Fibroblast of lung (primary cell): ENCODE measurements around the gene PSMC2. TPM values are rescaled to one million over a fixed set of nuclear protein-coding genes. Genes with fewer than 3 reads are reported as not detected.

Experiments used
- DNase-seq, 2 donors: peaks; one replicate each; pipeline versions ENCODE4 v3.0.0 to v3.0.0-alpha.2; 2010; ENCODE audit warnings: low read depth in 2 of 2
- H2AFZ ChIP-seq: 2 replicates; pipeline ENCODE4 v1.5.1; 2012; ENCODE audit warnings: low read length, control low read depth, inconsistent platforms
- H3K27ac ChIP-seq: 2 replicates; pipeline ENCODE4 v1.5.1; 2011; ENCODE audit warnings: low read length, control low read depth; ENCODE audit not compliant: insufficient read depth
- H3K27me3 ChIP-seq: 2 replicates; pipeline ENCODE4 v1.5.1; 2011; ENCODE audit warnings: mild to moderate bottlenecking, low read length; ENCODE audit not compliant: control insufficient read depth, insufficient read depth
- H3K36me3 ChIP-seq: 2 replicates; pipeline ENCODE4 v1.5.1; 2011; ENCODE audit warnings: low read length; ENCODE audit not compliant: control insufficient read depth, insufficient read depth
- H3K4me1 ChIP-seq: 2 replicates; pipeline ENCODE4 v1.5.1; 2011; ENCODE audit warnings: low read length; ENCODE audit not compliant: control insufficient read depth, insufficient read depth; ENCODE audit errors: extremely low read depth
- H3K4me2 ChIP-seq: 2 replicates; pipeline ENCODE4 v1.5.1; 2011; ENCODE audit warnings: low read length, control low read depth; ENCODE audit not compliant: insufficient read depth; ENCODE audit errors: extremely low read depth
- H3K4me3 ChIP-seq, 4 experiments: fragments of 200-600 bp in 1 of 4; sonication (generic) in 1 of 4; replicated peaks in 1 of 4; 2 replicates each; pipeline ENCODE4 v1.5.1; 2011 to 2016; ENCODE audit warnings: low read length in 4 of 4, low read depth in 3 of 4, mild to moderate bottlenecking in 3 of 4, control low read depth in 2 of 4, inconsistent platforms in 1 of 4, mixed read lengths in 1 of 4; ENCODE audit not compliant: insufficient read depth in 1 of 4; ENCODE audit errors: control extremely low read depth in 1 of 4
- H3K79me2 ChIP-seq: 2 replicates; pipeline ENCODE4 v1.5.1; 2012; ENCODE audit warnings: mild to moderate bottlenecking, low read length, inconsistent platforms; ENCODE audit not compliant: control insufficient read depth, insufficient read depth
- H3K9ac ChIP-seq: 2 replicates; pipeline ENCODE4 v1.5.1; 2011; ENCODE audit warnings: mild to moderate bottlenecking, low read length, control low read depth; ENCODE audit not compliant: insufficient read depth
- H3K9me3 ChIP-seq: 2 replicates; pipeline ENCODE4 v1.5.1; 2012; ENCODE audit warnings: low read depth, low read length; ENCODE audit not compliant: control insufficient read depth, insufficient read depth
- H4K20me1 ChIP-seq: 2 replicates; pipeline ENCODE4 v1.5.1; 2011; ENCODE audit warnings: low read length; ENCODE audit not compliant: control insufficient read depth, insufficient read depth; ENCODE audit errors: extremely low read depth
- EZH2 ChIP-seq: IDR thresholded peaks from 2 replicates; pipeline ENCODE4 v1.5.1; 2012; ENCODE audit warnings: low read length, control low read depth, mild to moderate bottlenecking; ENCODE audit errors: missing control alignments
- polyA plus RNA-seq, 2 donors: library from polyadenylated mRNA; depleted of rRNA in 1 of 2; stranded (reverse) in 1 of 2; unstranded in 1 of 2; fragments of >200 nt; gene quantifications; 2 replicates each; pipeline ENCODE4 v1.2.1, GENCODE V29; 2011 to 2012; ENCODE audit warnings: missing spikeins in 1 of 2
- total RNA-seq: library from RNA; depleted of rRNA; stranded (reverse); fragments of >200 nt; gene quantifications from 2 replicates; pipeline ENCODE4 v1.2.1, GENCODE V29; 2014
- TF ChIP-seq, protein P1 (sequence below), 2 donors: IDR thresholded peaks in 1 of 2; conservative IDR thresholded peaks in 1 of 2; 1 replicate in 1 of 2; 2 replicates in 1 of 2; pipeline ENCODE4 v1.5.1; 2011 to 2012; ENCODE audit warnings: low read length in 2 of 2, control low read depth in 1 of 2, inconsistent platforms in 1 of 2, low read depth in 1 of 2, mild to moderate bottlenecking in 1 of 2

The PSMC2 gene
- total and polyA plus RNA-seq, 2 donors (not counting 1 experiment from before 2014, with no cell fraction given): 144 to 305 TPM

DNA sequence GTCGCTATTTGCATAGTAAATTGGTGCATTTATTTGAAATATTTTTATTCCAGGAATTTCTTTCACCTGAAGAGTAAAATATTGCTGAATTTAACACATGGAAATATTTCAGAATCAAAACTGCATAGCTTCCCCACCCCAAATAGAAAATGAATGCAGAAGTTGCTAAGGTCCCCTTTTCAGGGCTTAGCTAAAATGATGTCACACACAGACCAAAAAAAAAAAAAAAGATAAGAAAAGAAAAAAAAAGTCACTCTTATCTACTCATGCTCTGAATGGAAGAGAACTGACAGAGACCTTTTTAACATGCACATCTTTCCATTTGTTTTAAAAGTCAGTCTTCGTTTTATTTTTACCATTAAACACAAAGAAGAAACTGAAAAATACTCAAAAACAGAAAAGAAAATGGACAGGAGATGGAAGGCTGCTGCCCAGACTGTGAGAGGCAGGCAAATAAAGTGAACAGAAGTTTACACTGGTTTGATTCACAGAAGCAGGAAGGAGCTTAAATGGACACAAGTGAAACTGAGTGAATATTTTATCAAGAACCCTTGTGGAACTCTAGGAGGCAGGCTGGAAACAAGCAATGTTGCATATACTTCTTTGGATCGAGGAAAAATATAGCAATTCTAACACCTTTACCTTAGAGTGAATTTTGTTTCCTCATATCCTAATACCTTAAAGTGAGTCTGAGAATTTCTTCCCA lies 32.0 kb downstream of the PSMC2 start:
- Histone ChIP-seq H3K4me2 (no peak overlapping the region), H3K79me2 (no peaks in the 10 kb centered on the region), H3K27ac (no peak overlapping the region), H3K9me3 (no peaks in the 10 kb centered on the region), H3K4me1 (no peaks in the 10 kb centered on the region), H3K4me3 (no peak overlapping the region), H3K36me3 (no peaks in the 10 kb centered on the region), H4K20me1 (no peaks in the 10 kb centered on the region), H2AFZ (no peak overlapping the region), H3K9ac (no peak overlapping the region), H3K27me3 (no peaks in the 10 kb centered on the region)
- TF ChIP-seq EZH2: no peak
- TF ChIP-seq, protein P1, sequence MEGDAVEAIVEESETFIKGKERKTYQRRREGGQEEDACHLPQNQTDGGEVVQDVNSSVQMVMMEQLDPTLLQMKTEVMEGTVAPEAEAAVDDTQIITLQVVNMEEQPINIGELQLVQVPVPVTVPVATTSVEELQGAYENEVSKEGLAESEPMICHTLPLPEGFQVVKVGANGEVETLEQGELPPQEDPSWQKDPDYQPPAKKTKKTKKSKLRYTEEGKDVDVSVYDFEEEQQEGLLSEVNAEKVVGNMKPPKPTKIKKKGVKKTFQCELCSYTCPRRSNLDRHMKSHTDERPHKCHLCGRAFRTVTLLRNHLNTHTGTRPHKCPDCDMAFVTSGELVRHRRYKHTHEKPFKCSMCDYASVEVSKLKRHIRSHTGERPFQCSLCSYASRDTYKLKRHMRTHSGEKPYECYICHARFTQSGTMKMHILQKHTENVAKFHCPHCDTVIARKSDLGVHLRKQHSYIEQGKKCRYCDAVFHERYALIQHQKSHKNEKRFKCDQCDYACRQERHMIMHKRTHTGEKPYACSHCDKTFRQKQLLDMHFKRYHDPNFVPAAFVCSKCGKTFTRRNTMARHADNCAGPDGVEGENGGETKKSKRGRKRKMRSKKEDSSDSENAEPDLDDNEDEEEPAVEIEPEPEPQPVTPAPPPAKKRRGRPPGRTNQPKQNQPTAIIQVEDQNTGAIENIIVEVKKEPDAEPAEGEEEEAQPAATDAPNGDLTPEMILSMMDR (conservative IDR thresholded peaks at IDR 0.05 in 1 of 2, IDR thresholded peaks at IDR 0.05 in 1 of 2; ENCODE audit: low read depth in 1 of 2, low read length in 2 of 2): no peak
- DNase-seq: no peak

DNA sequence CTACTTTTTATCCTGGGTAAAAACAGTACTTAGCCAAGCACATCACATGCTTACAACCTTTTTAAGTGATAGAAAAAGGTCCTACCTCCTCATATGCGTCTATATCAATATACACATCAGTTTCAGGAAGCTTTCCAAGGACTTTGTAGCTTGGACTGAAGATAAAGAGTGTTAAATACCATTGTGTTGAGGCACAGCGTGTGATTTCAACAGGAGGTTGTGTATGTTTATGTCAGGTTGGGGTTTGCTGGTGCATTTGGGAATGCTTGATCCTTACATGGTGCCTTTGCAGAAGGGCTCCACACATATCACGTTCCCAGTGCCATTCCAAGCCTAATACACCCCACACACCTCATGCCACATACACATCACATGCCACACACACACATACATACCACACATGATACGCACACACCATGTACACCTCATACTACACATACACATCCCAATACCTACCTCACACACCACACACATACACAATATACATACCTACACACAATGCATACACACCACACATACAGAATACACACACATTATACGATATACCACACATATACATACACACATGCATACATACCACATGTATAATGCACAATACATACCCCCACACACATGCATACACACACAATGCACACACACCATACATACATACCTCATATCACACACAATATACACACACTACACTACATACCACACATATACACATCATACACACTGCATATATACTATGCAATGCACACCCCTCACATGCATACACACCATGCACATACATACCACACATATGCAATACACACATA lies 33.1 kb downstream of the PSMC2 start:
- H3K4me2 ChIP-seq: no peak overlapping the region
- H3K27ac ChIP-seq: no peak overlapping the region
- H3K36me3 ChIP-seq: no peaks in the 10 kb centered on the region
- no peak overlapping the region for H2AFZ ChIP-seq
- no peaks in the 10 kb centered on the region for H3K9me3 ChIP-seq
- H4K20me1 ChIP-seq: no peaks in the 10 kb centered on the region
- H3K9ac ChIP-seq: no peak overlapping the region
- TF ChIP-seq, protein P1 (conservative IDR thresholded peaks at IDR 0.05 in 1 of 2, IDR thresholded peaks at IDR 0.05 in 1 of 2; ENCODE audit: low read depth in 1 of 2, low read length in 2 of 2): no peak
- no peak for TF ChIP-seq EZH2
- no peaks in the 10 kb centered on the region for H3K79me2 ChIP-seq
- DNase-seq: peak in 1 of 2 donors; percentile 9
- no peaks in the 10 kb centered on the region for H3K4me1 ChIP-seq
- H3K4me3 ChIP-seq: no peak overlapping the region
- H3K27me3 ChIP-seq: no peaks in the 10 kb centered on the region

DNA sequence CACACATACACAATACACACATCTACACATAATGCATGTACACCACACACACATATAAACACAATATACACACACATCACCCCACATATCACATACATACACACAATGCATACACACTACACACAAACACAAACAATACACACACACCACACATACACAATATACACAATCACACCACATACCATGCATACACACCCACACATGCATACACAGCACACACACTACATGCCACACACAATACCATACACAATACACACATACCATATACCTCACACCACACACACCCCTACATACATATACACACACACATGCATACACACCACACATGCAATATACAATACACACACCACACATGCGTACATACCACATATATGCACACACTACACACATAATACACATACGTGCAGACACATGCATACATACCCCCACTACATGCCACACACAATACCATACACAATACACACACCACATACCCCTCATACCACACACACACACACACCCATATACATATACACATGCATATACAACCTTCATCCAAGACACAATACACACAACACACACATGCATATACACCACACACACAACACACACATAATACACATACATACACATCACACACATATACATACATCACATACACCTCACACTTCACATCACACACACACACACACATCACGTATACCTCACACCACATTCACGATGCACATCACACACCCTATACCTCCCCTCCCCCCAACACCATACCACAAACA lies 34.0 kb downstream of the PSMC2 start:
- H3K9me3 ChIP-seq: no peaks in the 10 kb centered on the region
- no peaks in the 10 kb centered on the region for H3K36me3 ChIP-seq
- no peaks in the 10 kb centered on the region for H3K27me3 ChIP-seq

More for the DNA sequence above, 34.0 kb downstream of the PSMC2 start:
- no peak overlapping the region for H3K4me2 ChIP-seq
- no peaks in the 10 kb centered on the region for H3K79me2 ChIP-seq
- no peaks in the 10 kb centered on the region for H4K20me1 ChIP-seq
- no peak for TF ChIP-seq EZH2
- TF ChIP-seq, protein P1 (conservative IDR thresholded peaks at IDR 0.05 in 1 of 2, IDR thresholded peaks at IDR 0.05 in 1 of 2; ENCODE audit: low read depth in 1 of 2, low read length in 2 of 2): no peak
- no peak overlapping the region for H3K9ac ChIP-seq
- H3K27ac ChIP-seq: no peak overlapping the region
- H3K4me3 ChIP-seq: no peak overlapping the region
- DNase-seq: no peak
- no peaks in the 10 kb centered on the region for H3K4me1 ChIP-seq
- no peak overlapping the region for H2AFZ ChIP-seq
